PFSK-1 (cell line): ENCODE measurements around the gene NKX6-2.

Experiments used
- POLR2AphosphoS5 ChIP-seq: IDR thresholded peaks from 2 replicates; pipeline ENCODE4 v1.6.1; 2012; ENCODE audit warnings: low read depth, mild to moderate bottlenecking, control low read depth, low read length, moderate library complexity
- SIN3A ChIP-seq: IDR thresholded peaks from 2 replicates; pipeline ENCODE4 v1.6.1; 2012; ENCODE audit warnings: mild to moderate bottlenecking, low read length, moderate library complexity, borderline replicate concordance; ENCODE audit not compliant: insufficient read depth
- TF ChIP-seq, protein P1 (sequence below), 2 experiments: IDR thresholded peaks; 2 replicates each; pipeline versions ENCODE4 v1.6.1 to v1.8.0; 2011 to 2012; ENCODE audit warnings: low read depth in 2 of 2, low read length in 2 of 2, control low read depth in 1 of 2, inconsistent platforms in 1 of 2, mild to moderate bottlenecking in 1 of 2, moderate library complexity in 1 of 2; ENCODE audit not compliant: insufficient read depth in 1 of 2

DNA sequence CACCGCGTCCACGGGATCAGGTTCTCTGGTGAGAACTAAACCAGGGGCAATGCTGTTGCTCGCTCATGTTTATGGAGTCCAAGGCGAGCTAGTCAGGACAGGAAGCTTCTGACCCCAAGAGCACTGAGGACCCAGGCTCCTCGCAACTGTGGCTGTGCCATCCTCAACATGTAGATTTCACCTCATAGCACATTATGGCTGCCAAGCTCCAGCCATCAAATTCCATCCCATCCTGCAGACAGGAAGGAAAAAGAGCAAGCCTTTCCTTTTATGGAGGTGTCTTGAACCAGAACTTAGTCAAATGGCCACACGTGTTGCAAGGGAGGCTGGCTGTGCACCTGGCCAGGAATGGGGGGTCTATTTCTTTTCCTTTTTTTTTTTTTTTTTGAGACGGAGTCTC lies 16.1 kb upstream of the NKX6-2 start:
- no peak for TF ChIP-seq POLR2AphosphoS5
- TF ChIP-seq, protein P1, sequence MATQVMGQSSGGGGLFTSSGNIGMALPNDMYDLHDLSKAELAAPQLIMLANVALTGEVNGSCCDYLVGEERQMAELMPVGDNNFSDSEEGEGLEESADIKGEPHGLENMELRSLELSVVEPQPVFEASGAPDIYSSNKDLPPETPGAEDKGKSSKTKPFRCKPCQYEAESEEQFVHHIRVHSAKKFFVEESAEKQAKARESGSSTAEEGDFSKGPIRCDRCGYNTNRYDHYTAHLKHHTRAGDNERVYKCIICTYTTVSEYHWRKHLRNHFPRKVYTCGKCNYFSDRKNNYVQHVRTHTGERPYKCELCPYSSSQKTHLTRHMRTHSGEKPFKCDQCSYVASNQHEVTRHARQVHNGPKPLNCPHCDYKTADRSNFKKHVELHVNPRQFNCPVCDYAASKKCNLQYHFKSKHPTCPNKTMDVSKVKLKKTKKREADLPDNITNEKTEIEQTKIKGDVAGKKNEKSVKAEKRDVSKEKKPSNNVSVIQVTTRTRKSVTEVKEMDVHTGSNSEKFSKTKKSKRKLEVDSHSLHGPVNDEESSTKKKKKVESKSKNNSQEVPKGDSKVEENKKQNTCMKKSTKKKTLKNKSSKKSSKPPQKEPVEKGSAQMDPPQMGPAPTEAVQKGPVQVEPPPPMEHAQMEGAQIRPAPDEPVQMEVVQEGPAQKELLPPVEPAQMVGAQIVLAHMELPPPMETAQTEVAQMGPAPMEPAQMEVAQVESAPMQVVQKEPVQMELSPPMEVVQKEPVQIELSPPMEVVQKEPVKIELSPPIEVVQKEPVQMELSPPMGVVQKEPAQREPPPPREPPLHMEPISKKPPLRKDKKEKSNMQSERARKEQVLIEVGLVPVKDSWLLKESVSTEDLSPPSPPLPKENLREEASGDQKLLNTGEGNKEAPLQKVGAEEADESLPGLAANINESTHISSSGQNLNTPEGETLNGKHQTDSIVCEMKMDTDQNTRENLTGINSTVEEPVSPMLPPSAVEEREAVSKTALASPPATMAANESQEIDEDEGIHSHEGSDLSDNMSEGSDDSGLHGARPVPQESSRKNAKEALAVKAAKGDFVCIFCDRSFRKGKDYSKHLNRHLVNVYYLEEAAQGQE (IDR thresholded peaks at IDR 0.05; ENCODE audit: insufficient read depth in 1 of 2, low read depth in 2 of 2, low read length in 2 of 2) = no peak
- TF ChIP-seq SIN3A = no peak
